H1 (cell line): ENCODE measurements around the gene VAV2. TPM values are rescaled to one million over a fixed set of nuclear protein-coding genes. Genes with fewer than 3 reads are reported as not detected.

Source experiments
- EZH2 ChIP-seq: fragments of 200-600 bp; sonication (generic); IDR thresholded peaks from 2 replicates; pipeline ENCODE4 v1.7.1; 2012; ENCODE audit warnings: low read depth, mild to moderate bottlenecking, moderate library complexity, low read length, inconsistent platforms; ENCODE audit not compliant: severe bottlenecking
- RBBP5 ChIP-seq: IDR thresholded peaks from 2 replicates; pipeline ENCODE4 v1.7.1; 2012; ENCODE audit warnings: low read depth, mild to moderate bottlenecking, inconsistent platforms, low read length, moderate library complexity, borderline replicate concordance
- RXRA ChIP-seq: IDR thresholded peaks from 2 replicates; pipeline ENCODE4 v1.6.1; 2011; ENCODE audit warnings: low read depth, mild to moderate bottlenecking, low read length, moderate library complexity; ENCODE audit not compliant: insufficient read depth
- polyA plus RNA-seq, 7 experiments: library from polyadenylated mRNA; depleted of rRNA in 3 of 7; stranded (reverse) in 5 of 7; unstranded in 2 of 7; fragments of >200 nt in 5 of 7; fragments of 200-250 nt in 2 of 7; gene quantifications; 1 replicate in 5 of 7; 2 replicates in 1 of 7; 4 replicates in 1 of 7; pipeline versions ENCODE4 v1.2.1 to v1.2.3, GENCODE V29; 2011 to 2013; ENCODE audit warnings: missing spikeins in 2 of 7, mixed read lengths in 2 of 7
- total RNA-seq: library from RNA; stranded (reverse); fragmentation: NEBNext Ultra II Directional; extraction: Animal tissue kit (Norgen Biotek cat#: 25700); gene quantifications from 2 replicates; pipeline ENCODE4 v1.2.1, GENCODE V29; 2021

VAV2 gene
- total and polyA plus RNA-seq, 2 of the 8 experiments (the other 6 are each of a cell fraction or from before 2014, with no cell fraction given) = 13.6 to 37.6 TPM

- no peak for TF ChIP-seq EZH2
- no peak for TF ChIP-seq RBBP5
- TF ChIP-seq RXRA = no peak
Measured at GRCh38 chr9:133977421-133978201, 14.5 kb downstream of the VAV2 start (continued).
